ENCODE data around the gene SH3GL1.
"Not testable (repeated sequence)": the region's sequence is repeated elsewhere in the genome, so short reads cannot be mapped to it uniquely, and the experiment has no call there.

SH3GL1 gene

DNA sequence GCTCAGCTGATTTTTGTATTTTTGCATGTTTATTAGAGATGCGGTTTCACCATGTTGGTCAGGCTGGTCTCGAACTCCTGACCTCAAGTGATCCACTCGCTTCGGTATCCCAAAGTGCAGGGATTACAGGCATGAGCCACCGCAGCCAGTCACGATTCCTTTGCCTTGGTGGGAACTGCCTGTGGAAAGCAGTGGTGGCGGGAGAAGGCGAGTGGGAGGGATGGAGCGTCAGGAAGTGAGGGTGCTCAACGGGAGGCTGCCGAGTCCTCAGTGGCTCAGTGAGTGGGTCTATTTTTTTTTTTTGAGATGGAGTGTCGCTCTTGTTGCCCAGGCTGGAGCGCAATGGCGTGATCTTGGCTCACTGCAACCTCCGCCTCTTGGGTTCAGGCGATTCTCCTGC, 51.1 kb downstream of the SH3GL1 start:
- H3K4me3 ChIP-seq (ENCODE audit: low read depth in 1 of 5, low read length in 5 of 5); H3K27ac ChIP-seq (ENCODE audit: low read depth, low read length); H3K27me3 ChIP-seq (ENCODE audit: control insufficient read depth in 5 of 5, insufficient read depth in 4 of 5, low read length in 5 of 5); H3K9ac ChIP-seq (ENCODE audit: low read length in 5 of 5); H3K9me3 ChIP-seq (ENCODE audit: control insufficient read depth in 5 of 5, low read length in 5 of 5); H3K4me1 ChIP-seq (ENCODE audit: control insufficient read depth in 5 of 5, insufficient read depth in 5 of 5, low read length in 5 of 5): not testable (repeated sequence)
- peaks cover 0 to 15% (median 9%) of the 10 kb centered on the region in 5 donors for H3K36me3 ChIP-seq (ENCODE audit: control insufficient read depth in 5 of 5, insufficient read depth in 5 of 5, low read length in 5 of 5)

DNA sequence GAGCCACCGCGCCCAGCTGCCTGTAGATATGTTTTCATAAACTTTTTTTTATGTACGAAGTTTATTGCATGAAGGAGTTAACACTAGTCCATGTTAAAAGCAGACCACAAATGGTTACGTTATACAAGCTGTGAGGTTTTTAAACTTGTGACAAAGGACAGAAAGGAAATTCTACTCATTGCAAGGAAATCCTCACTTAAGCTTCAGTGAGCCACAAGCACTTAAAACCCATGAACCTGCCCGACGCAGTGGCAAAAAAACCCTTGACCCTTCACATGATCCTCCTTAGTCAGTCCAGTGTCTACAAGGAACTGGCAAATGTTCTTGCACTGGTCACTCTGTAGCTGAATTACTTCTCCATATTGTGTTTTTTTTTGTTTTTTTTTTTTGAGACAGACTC, 52.8 kb downstream of the SH3GL1 start:
- H3K4me1 ChIP-seq (ENCODE audit: control insufficient read depth in 5 of 5, insufficient read depth in 5 of 5, low read length in 5 of 5): peaks cover 5 to 14% (median 12%) of the 10 kb centered on the region in 5 donors
- H3K9ac ChIP-seq (ENCODE audit: low read length in 5 of 5): no peak overlapping the region
- H3K27me3 ChIP-seq (ENCODE audit: control insufficient read depth in 5 of 5, insufficient read depth in 4 of 5, low read length in 5 of 5): no peaks in the 10 kb centered on the region
- no peak overlapping the region for H3K4me3 ChIP-seq (ENCODE audit: low read depth in 1 of 5, low read length in 5 of 5)
- no peak overlapping the region for H3K27ac ChIP-seq (ENCODE audit: low read depth, low read length)
- H3K36me3 ChIP-seq (ENCODE audit: control insufficient read depth in 5 of 5, insufficient read depth in 5 of 5, low read length in 5 of 5): peaks cover 0 to 9% (median 7%) of the 10 kb centered on the region in 5 donors
- no peaks in the 10 kb centered on the region for H3K9me3 ChIP-seq (ENCODE audit: control insufficient read depth in 5 of 5, low read length in 5 of 5)

DNA sequence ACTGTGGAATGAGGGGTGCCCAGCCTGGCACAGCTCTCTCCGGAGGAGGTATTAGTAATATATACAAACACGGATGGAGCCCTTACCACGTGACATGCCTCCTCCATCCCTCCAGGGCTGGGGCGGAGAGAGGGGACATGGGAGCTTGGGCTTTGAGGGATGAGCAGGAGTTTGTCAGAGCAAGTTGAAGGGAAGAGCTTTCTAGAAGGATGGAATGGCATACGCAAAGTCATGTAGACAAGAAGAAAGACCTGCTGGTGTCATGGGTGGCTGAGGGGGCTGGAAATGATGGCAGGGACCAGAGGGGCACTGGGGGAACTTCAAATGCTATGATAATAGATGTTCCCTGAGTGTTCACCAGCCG, 54.3 kb downstream of the SH3GL1 start:
- peaks cover 8 to 20% (median 18%) of the 10 kb centered on the region in 5 donors for H3K4me1 ChIP-seq (ENCODE audit: control insufficient read depth in 5 of 5, insufficient read depth in 5 of 5, low read length in 5 of 5)
- no peak overlapping the region for H3K27ac ChIP-seq (ENCODE audit: low read depth, low read length)
- no peak overlapping the region for H3K4me3 ChIP-seq (ENCODE audit: low read depth in 1 of 5, low read length in 5 of 5)
- H3K27me3 ChIP-seq (ENCODE audit: control insufficient read depth in 5 of 5, insufficient read depth in 4 of 5, low read length in 5 of 5): peaks cover 0 to 3% (median 0%) of the 10 kb centered on the region in 5 donors
- H3K9ac ChIP-seq (ENCODE audit: low read length in 5 of 5): no peak overlapping the region
- H3K36me3 ChIP-seq (ENCODE audit: control insufficient read depth in 5 of 5, insufficient read depth in 5 of 5, low read length in 5 of 5): peaks cover 0 to 9% (median 7%) of the 10 kb centered on the region in 5 donors
- no peaks in the 10 kb centered on the region for H3K9me3 ChIP-seq (ENCODE audit: control insufficient read depth in 5 of 5, low read length in 5 of 5)

DNA sequence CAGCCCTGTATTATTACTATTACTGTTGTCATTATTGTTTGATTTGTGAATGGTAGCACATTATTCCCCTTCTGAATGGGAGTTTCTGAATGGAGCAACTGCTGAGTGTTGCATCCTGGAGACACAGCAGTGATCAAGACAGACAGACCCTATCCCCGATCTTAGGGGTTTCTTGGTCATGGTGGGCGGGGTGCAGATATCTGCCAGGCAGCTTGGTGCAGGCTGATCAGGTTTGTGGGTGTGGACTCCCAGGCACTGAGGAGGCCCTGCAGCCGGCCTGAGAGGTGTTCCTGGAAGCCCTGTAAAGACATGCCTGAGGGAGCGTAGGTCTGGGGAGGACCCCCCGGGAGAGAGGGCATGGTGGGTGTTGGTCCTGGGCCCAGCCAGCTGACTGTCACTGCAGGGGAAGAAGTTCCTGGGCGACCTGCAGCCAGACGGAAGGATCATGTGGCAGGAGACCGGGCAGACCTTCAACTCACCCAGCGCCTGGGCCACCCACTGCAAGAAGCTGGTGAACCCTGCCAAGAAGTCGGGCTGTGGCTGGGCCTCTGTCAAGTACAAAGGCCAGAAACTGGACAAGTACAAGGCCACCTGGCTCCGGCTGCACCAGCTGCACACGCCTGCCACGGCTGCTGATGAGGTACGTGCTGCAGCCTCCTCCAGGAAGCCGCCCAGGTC, 54.9 kb downstream of the SH3GL1 start:
- Histone ChIP-seq H3K4me1 (ENCODE audit: control insufficient read depth in 5 of 5, insufficient read depth in 5 of 5, low read length in 5 of 5) (peaks cover 8 to 20% (median 18%) of the 10 kb centered on the region in 5 donors), H3K36me3 (ENCODE audit: control insufficient read depth in 5 of 5, insufficient read depth in 5 of 5, low read length in 5 of 5) (peaks cover 0 to 9% (median 7%) of the 10 kb centered on the region in 5 donors), H3K27me3 (ENCODE audit: control insufficient read depth in 5 of 5, insufficient read depth in 4 of 5, low read length in 5 of 5) (peaks cover 0 to 3% (median 0%) of the 10 kb centered on the region in 5 donors), H3K27ac (ENCODE audit: low read depth, low read length) (no peak overlapping the region), H3K9ac (ENCODE audit: low read length in 5 of 5) (no peak overlapping the region), H3K9me3 (ENCODE audit: control insufficient read depth in 5 of 5, low read length in 5 of 5) (no peaks in the 10 kb centered on the region), H3K4me3 (ENCODE audit: low read depth in 1 of 5, low read length in 5 of 5) (no peak overlapping the region)

DNA sequence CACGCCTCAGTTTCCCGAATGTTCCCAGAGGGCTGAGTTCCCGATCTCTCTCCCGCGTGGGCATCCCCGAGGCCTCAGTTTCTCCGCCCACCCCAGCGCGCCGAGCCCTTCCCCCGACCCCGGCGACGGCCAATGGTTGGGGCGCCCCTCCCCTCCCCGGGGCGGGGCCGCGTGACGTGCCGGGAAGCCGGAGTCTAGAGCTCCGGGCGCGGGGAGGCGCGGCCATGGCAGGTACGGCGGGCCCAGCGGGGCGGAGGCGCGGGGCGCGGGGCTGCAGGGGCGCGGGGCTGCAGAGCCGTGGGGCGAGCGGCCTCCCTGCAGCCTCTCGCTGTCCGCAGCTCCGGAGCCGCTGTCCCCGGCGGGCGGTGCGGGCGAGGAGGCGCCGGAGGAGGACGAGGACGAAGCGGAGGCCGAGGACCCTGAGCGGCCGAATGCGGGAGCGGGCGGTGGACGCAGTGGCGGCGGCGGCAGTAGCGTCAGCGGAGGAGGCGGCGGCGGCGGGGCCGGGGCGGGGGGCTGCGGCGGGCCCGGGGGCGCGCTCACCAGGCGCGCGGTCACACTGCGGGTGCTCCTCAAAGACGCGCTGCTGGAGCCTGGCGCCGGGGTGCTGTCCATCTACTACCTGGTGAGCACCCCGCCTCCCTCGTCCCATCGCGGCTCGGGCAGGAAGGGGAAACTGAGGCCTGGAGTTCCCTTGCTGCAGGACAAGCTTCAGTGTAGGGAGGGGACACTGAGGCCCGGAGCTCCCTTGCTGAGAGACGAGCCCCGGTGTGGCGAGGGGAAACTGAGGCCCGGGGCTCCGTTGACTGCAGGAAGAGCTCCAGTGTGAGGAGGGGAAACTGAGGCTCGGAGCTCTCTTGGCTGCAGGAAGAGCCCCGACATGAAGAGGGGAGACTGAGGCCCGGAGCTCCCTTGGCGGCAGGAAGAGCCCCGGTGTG, 56.7 kb downstream of the SH3GL1 start, which contains the start of gene MPND:
Gene MPND, plus strand, starts transcription at position 193 of the 938 bp plus-strand sequence. Its CDS starts 32 bp downstream, at position 225.
- Histone ChIP-seq H3K27me3 (ENCODE audit: control insufficient read depth in 5 of 5, insufficient read depth in 4 of 5, low read length in 5 of 5) (peaks cover 0 to 3% (median 0%) of the 10 kb centered on the region in 5 donors), H3K4me3 (ENCODE audit: low read depth in 1 of 5, low read length in 5 of 5) (peak within 1 kb of the TSS; percentile 72 to 87 (median 81)), H3K36me3 (ENCODE audit: control insufficient read depth in 5 of 5, insufficient read depth in 5 of 5, low read length in 5 of 5) (peaks cover 0 to 9% (median 7%) of the 10 kb centered on the region in 5 donors), H3K4me1 (ENCODE audit: control insufficient read depth in 5 of 5, insufficient read depth in 5 of 5, low read length in 5 of 5) (peaks cover 8 to 26% (median 21%) of the 10 kb centered on the region in 5 donors), H3K9ac (ENCODE audit: low read length in 5 of 5) (peak within 1 kb of the TSS; percentile 62 to 97 (median 80)), H3K27ac (ENCODE audit: low read depth, low read length) (peak within 1 kb of the TSS; percentile 96), H3K9me3 (ENCODE audit: control insufficient read depth in 5 of 5, low read length in 5 of 5) (no peaks in the 10 kb centered on the region)

DNA sequence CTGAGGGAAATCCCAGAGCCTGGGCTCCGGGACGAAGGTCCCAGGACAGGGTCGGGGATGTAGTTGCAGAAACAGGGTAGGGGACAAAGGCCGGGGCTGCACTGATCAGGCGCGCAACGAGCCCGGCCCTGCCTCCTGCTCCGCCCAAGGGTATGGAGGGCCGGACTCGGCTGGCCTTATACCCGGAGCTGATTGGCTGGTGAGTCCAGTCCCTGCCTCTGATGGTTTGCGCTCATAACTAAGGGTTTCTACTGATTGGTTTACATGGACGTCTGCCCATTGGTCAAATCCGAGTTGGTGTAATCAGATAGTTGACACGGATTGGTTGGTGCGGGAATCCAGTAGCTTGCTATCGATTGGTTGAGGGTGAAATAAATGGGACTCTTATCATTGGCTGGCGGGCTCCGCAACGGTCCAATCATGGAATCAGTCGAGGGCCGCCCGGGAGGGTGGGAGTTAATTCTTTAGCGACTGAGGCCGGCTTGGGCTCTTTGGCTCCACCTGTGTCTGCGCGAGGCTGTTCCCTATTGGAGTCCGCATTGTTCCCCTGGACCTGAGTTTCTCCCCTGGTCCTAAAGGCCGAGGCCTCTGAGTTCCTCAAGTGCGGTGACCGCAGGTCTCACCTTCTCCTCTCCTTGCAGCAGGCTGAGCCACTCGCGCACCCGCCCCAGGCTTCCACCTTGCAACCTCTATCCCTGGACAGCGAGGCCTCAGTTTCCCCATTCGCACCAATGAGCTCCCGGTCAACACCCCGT, 57.6 kb downstream of the SH3GL1 start:
- peak overlapping the region; percentile 62 to 97 (median 80) for H3K9ac ChIP-seq (ENCODE audit: low read length in 5 of 5)
- H3K36me3 ChIP-seq (ENCODE audit: control insufficient read depth in 5 of 5, insufficient read depth in 5 of 5, low read length in 5 of 5): peaks cover 0 to 9% (median 7%) of the 10 kb centered on the region in 5 donors
- H3K9me3 ChIP-seq (ENCODE audit: control insufficient read depth in 5 of 5, low read length in 5 of 5): no peaks in the 10 kb centered on the region
- H3K27me3 ChIP-seq (ENCODE audit: control insufficient read depth in 5 of 5, insufficient read depth in 4 of 5, low read length in 5 of 5): peaks cover 0 to 3% (median 0%) of the 10 kb centered on the region in 5 donors
- H3K4me3 ChIP-seq (ENCODE audit: low read depth in 1 of 5, low read length in 5 of 5): peak overlapping the region; percentile 72 to 87 (median 81)
- peak overlapping the region; percentile 96 for H3K27ac ChIP-seq (ENCODE audit: low read depth, low read length)
- H3K4me1 ChIP-seq (ENCODE audit: control insufficient read depth in 5 of 5, insufficient read depth in 5 of 5, low read length in 5 of 5): peaks cover 8 to 33% (median 27%) of the 10 kb centered on the region in 5 donors

DNA sequence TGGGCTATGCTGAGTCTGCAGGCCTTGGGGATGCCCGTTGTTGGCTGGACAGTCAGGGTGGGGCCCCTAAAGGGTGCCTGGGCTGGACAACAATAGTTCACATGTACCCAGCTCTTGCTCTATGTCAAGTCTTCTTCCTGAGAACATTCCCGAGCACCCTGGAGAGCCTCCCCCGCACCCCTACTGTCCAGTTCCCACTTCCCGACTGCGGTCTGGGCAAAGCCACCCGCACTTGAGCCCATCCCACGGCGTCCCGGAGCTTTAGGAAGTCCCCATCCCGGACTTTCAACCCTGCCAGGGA, 58.1 kb downstream of the SH3GL1 start:
- H3K9ac ChIP-seq (ENCODE audit: low read length in 5 of 5): peak overlapping the region; percentile 62 to 97 (median 80)
- peak overlapping the region; percentile 93 for H3K27ac ChIP-seq (ENCODE audit: low read depth, low read length)
- peak overlapping the region; percentile 69 to 87 (median 81) for H3K4me3 ChIP-seq (ENCODE audit: low read depth in 1 of 5, low read length in 5 of 5)
- peaks cover 0 to 3% (median 0%) of the 10 kb centered on the region in 5 donors for H3K27me3 ChIP-seq (ENCODE audit: control insufficient read depth in 5 of 5, insufficient read depth in 4 of 5, low read length in 5 of 5)
- H3K9me3 ChIP-seq (ENCODE audit: control insufficient read depth in 5 of 5, low read length in 5 of 5): no peaks in the 10 kb centered on the region
- H3K36me3 ChIP-seq (ENCODE audit: control insufficient read depth in 5 of 5, insufficient read depth in 5 of 5, low read length in 5 of 5): peaks cover 0 to 9% (median 4%) of the 10 kb centered on the region in 5 donors
- peaks cover 8 to 34% (median 28%) of the 10 kb centered on the region in 5 donors for H3K4me1 ChIP-seq (ENCODE audit: control insufficient read depth in 5 of 5, insufficient read depth in 5 of 5, low read length in 5 of 5)

DNA sequence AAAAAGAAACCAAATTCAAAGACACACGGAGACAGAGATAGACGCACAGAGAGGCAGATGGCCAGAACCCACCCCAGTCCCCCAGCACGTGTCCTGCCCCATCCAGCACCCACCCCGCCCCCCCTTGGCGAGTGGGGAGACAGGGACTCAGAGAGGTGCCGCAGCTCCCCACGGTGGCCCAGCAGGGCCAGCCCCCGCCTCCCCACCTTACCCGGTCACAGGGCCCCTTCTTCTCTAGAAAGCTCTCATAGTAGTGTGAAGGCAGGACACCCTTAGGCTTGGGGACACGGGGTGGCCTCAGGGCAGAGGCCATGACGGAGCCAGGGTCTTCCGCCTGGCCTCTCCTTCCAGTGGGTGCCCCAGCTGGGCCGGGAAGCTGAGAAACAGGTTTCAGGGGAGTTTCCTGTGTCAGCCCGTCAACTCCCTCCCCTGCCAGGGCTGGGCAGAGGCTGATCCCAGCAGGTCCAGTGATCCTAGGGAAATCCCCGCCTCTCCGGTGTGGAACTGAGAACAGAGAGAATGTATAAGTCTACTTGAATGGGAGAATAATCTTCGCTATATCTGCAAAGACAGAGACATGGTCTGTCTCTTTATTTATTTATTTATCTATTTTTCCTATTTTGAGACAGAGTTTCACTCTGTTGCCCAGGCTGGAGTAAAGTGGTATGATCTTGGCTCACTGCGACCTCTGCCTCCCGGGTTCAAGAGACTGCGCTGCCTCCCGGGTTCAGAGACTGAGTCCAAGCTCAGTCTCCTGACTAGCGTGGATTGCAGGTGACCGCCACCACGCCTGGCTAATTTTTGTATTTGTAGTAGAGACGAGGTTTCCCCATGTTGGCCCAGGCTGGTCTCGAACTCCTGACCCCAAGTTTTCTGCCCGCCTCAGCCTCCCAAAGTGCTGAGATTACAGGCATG, 61.6 kb downstream of the SH3GL1 start, which contains the start of gene STAP2:
Gene STAP2, minus strand, starts transcription at position 387 of the 915 bp plus-strand sequence. Its CDS starts 74 bp downstream, at position 313.
- H3K9ac ChIP-seq (ENCODE audit: low read length in 5 of 5): peak within 1 kb of the TSS; percentile 16 to 87 (median 75)
- peaks cover 7 to 25% (median 20%) of the 10 kb centered on the region in 5 donors for H3K4me1 ChIP-seq (ENCODE audit: control insufficient read depth in 5 of 5, insufficient read depth in 5 of 5, low read length in 5 of 5)
- no peaks in the 10 kb centered on the region for H3K9me3 ChIP-seq (ENCODE audit: control insufficient read depth in 5 of 5, low read length in 5 of 5)
- no peaks in the 10 kb centered on the region for H3K36me3 ChIP-seq (ENCODE audit: control insufficient read depth in 5 of 5, insufficient read depth in 5 of 5, low read length in 5 of 5)
- peak within 1 kb of the TSS; percentile 65 for H3K27ac ChIP-seq (ENCODE audit: low read depth, low read length)
- peaks cover 0 to 3% (median 0%) of the 10 kb centered on the region in 5 donors for H3K27me3 ChIP-seq (ENCODE audit: control insufficient read depth in 5 of 5, insufficient read depth in 4 of 5, low read length in 5 of 5)
- peak within 1 kb of the TSS; percentile 58 to 82 (median 66) for H3K4me3 ChIP-seq (ENCODE audit: low read depth in 1 of 5, low read length in 5 of 5)
